ENCODE data around the gene EIF3I. TPM values are rescaled to one million over a fixed set of nuclear protein-coding genes. Genes with fewer than 3 reads are reported as not detected.

Gene EIF3I
- total and polyA plus RNA-seq, 2 experiments from 2014 or later: 228 to 274 TPM

GRCh38 chr1:32273391-32274208 is 51.4 kb downstream of the EIF3I start:
- H3K27ac ChIP-seq (ENCODE audit: low read depth): peak overlapping the region; percentile 92; the same call in 1 of the 2 replicates
- no peaks in the 10 kb centered on the region for H3K9me3 Mint-ChIP-seq
- peaks cover 11% of the 10 kb centered on the region for H3K27me3 Mint-ChIP-seq (ENCODE audit: insufficient read depth, low read depth, poor library complexity)
- peak overlapping the region; percentile 72 for H3K4me3 Mint-ChIP-seq
- no peaks in the 10 kb centered on the region for H4K20me1 ChIP-seq (replicated peaks; ENCODE audit: insufficient read depth)
- peaks cover 26% of the 10 kb centered on the region for H3K4me1 ChIP-seq (ENCODE audit: insufficient read depth)
- H3K27ac Mint-ChIP-seq: peak overlapping the region; percentile 95
- 0 out of 2 replicates have a peak, but pooled peaks cover 5% of the 10 kb centered on the region for H3K27me3 ChIP-seq (ENCODE audit: insufficient read depth)
- no peaks in the 10 kb centered on the region; the same call in 1 of the 2 replicates for H3K79me2 ChIP-seq (replicated peaks; ENCODE audit: insufficient read depth)
- H3K4me1 Mint-ChIP-seq: peaks cover 39% of the 10 kb centered on the region
- peak overlapping the region; percentile 92 for H2AFZ ChIP-seq
- TF ChIP-seq POLR2AphosphoS5 (IDR thresholded peaks at IDR 0.05; ENCODE audit: low read depth): peak; percentile 71
- no peak for TF ChIP-seq ZNF114 (CRISPR knock-in tag; IDR thresholded peaks at IDR 0.05)
- TF ChIP-seq EZH2phosphoT487 (IDR thresholded peaks at IDR 0.05; ENCODE audit: unreplicated experiment): no peak
- TF ChIP-seq JUNB (IDR thresholded peaks at IDR 0.05; ENCODE audit: unreplicated experiment): peak; percentile 73
- TF ChIP-seq ETS1 (IDR thresholded peaks at IDR 0.05): peak; percentile 69
- no peak for TF ChIP-seq STAT1 (IDR thresholded peaks at IDR 0.05; ENCODE audit: unreplicated experiment)
- TF ChIP-seq CTCF (conservative IDR thresholded peaks at IDR 0.05; ENCODE audit: low read depth in 2 of 2): no peak
- TF ChIP-seq CREB1 (CRISPR knock-in tag; IDR thresholded peaks at IDR 0.05; ENCODE audit: low read depth): no peak
- TF ChIP-seq NANOG (IDR thresholded peaks at IDR 0.05; ENCODE audit: borderline replicate concordance): no peak
- no peak for TF ChIP-seq REST (IDR thresholded peaks at IDR 0.05; ENCODE audit: unreplicated experiment)
- TF ChIP-seq EZH2 (IDR thresholded peaks at IDR 0.05; ENCODE audit: low read depth, unreplicated experiment): no peak
- TF ChIP-seq ZNF462 (CRISPR knock-in tag; IDR thresholded peaks at IDR 0.05): no peak
- no peak for TF ChIP-seq ZNF331 (CRISPR knock-in tag; IDR thresholded peaks at IDR 0.05; ENCODE audit: low read depth)
- peak; percentile 95 for DNase-seq (ENCODE audit: low spot score)
- H3K36me3 Mint-ChIP-seq (ENCODE audit: low read depth): peaks cover 18% of the 10 kb centered on the region
- peaks cover 6% of the 10 kb centered on the region; the same call in 1 of the 2 replicates for H3K36me3 ChIP-seq (ENCODE audit: insufficient read depth)
- ATAC-seq: peak; percentile 83
- 0 out of 2 replicates have a peak, but pooled peaks cover 3% of the 10 kb centered on the region for H3K9me2 ChIP-seq (ENCODE audit: insufficient read depth)
- peak overlapping the region; percentile 93 for H3K4me2 ChIP-seq
- peak overlapping the region; percentile 65 for H3K4me3 ChIP-seq
- peaks cover 18% of the 10 kb centered on the region for H3F3A ChIP-seq (replicated peaks; ENCODE audit: low read depth)

Measured in GM23338 (cell line).